Activated T-helper 1 cell treated with anti-CD3 and anti-CD28 coated beads, Interleukin-2, amount 50 U/mL, for 16 hours (primary cell): ENCODE measurements around the gene USH1C.

Source experiments
- DNase-seq, 2 donors: peaks; one replicate each; pipeline ENCODE4 v3.0.0-alpha.2; 2020; ENCODE audit warnings: low read depth in 1 of 2, low spot score in 1 of 2

The USH1C gene

GRCh38 chr11:17477361-17477760 is 66.9 kb downstream of the USH1C start:
- DNase-seq = no peak

GRCh38 chr11:17477084-17477333 is 67.2 kb downstream of the USH1C start:
- no peak for DNase-seq

GRCh38 chr11:17476317-17477083 is 67.7 kb downstream of the USH1C start, which contains the start of gene ABCC8:
Gene ABCC8, minus strand, starts transcription at chr11:17476845. Its CDS starts 69 bp downstream, at chr11:17476776.
- DNase-seq = no peak

- no peak for DNase-seq
These were observed 68.4 kb downstream of the USH1C start for GRCh38 chr11:17475666-17476316.

GRCh38 chr11:17473071-17473744 is 71.0 kb downstream of the USH1C start:
- DNase-seq = no peak

- DNase-seq = no peak
These were observed 71.7 kb downstream of the USH1C start for GRCh38 chr11:17472467-17472866.

- DNase-seq = no peak
These were observed 72.7 kb downstream of the USH1C start for GRCh38 chr11:17471501-17471900.

GRCh38 chr11:17469998-17470397 is 74.2 kb downstream of the USH1C start:
- DNase-seq = no peak

- DNase-seq = no peak
These were observed 76.1 kb downstream of the USH1C start for GRCh38 chr11:17468122-17468521.

- no peak for DNase-seq
These were observed 80.6 kb downstream of the USH1C start for GRCh38 chr11:17463546-17464174.

- no peak for DNase-seq
These were observed 81.3 kb downstream of the USH1C start for GRCh38 chr11:17462940-17463339.

GRCh38 chr11:17460406-17460805 is 83.8 kb downstream of the USH1C start:
- no peak for DNase-seq

GRCh38 chr11:17459236-17459896 is 84.8 kb downstream of the USH1C start:
- DNase-seq = no peak

- no peak for DNase-seq
These were observed 85.9 kb downstream of the USH1C start for GRCh38 chr11:17458268-17458667.

GRCh38 chr11:17457396-17458173 is 86.6 kb downstream of the USH1C start:
- DNase-seq = no peak

GRCh38 chr11:17452668-17453067 is 91.5 kb downstream of the USH1C start:
- DNase-seq = no peak

GRCh38 chr11:17449158-17449557 is 95.1 kb downstream of the USH1C start:
- no peak for DNase-seq

GRCh38 chr11:17446482-17446881 is 97.7 kb downstream of the USH1C start:
- DNase-seq = no peak

GRCh38 chr11:17445240-17445795 is 98.9 kb downstream of the USH1C start:
- no peak for DNase-seq
